ENCODE results near the gene MNAT1.

Gene MNAT1

GRCh38 chr14:60971271-60971670 is 236.7 kb downstream of the MNAT1 start:
- no peak for DNase-seq

- no peak for DNase-seq
These were observed 237.7 kb downstream of the MNAT1 start for GRCh38 chr14:60972295-60972694.

- DNase-seq: no peak
These were observed 238.5 kb downstream of the MNAT1 start for GRCh38 chr14:60973070-60973469.

GRCh38 chr14:60974090-60974651 is 239.6 kb downstream of the MNAT1 start:
- DNase-seq: no peak

- DNase-seq: no peak
These were observed 241.0 kb downstream of the MNAT1 start for GRCh38 chr14:60975551-60975950.

- DNase-seq: no peak
These were observed 243.3 kb downstream of the MNAT1 start for GRCh38 chr14:60977847-60978246.

GRCh38 chr14:60980811-60981632 is 246.5 kb downstream of the MNAT1 start, which contains the start of the genes SLC38A6 and TRMT5:
Gene SLC38A6, plus strand, starts transcription at chr14:60981245. Its CDS starts 33 bp downstream, at chr14:60981278.
Gene TRMT5, minus strand, starts transcription at chr14:60981079. Its CDS starts 106 bp downstream, at chr14:60980973.
- DNase-seq: peak; percentile 91

GRCh38 chr14:60981633-60982455 is 247.3 kb downstream of the MNAT1 start:
- no peak for DNase-seq

- DNase-seq: no peak
These were observed 249.6 kb downstream of the MNAT1 start for GRCh38 chr14:60984196-60984595.

- DNase-seq: no peak
These were observed 251.9 kb downstream of the MNAT1 start for GRCh38 chr14:60986500-60986899.

GRCh38 chr14:60989599-60989998 is 255.0 kb downstream of the MNAT1 start:
- DNase-seq: no peak

GRCh38 chr14:60998617-60999016 is 264.1 kb downstream of the MNAT1 start:
- DNase-seq: no peak

GRCh38 chr14:60999536-60999935 is 265.0 kb downstream of the MNAT1 start:
- no peak for DNase-seq

GRCh38 chr14:61003571-61003970 is 269.0 kb downstream of the MNAT1 start:
- no peak for DNase-seq

GRCh38 chr14:61019537-61019936 is 285.0 kb downstream of the MNAT1 start:
- no peak for DNase-seq

Data from activated naive CD4-positive, alpha-beta T cell treated with Interleukin-2 at 50 U/mL for 16 hours (primary cell).